Cardiac fibroblast (primary cell): ENCODE results near the gene RETREG1.

Experiments used
- DNase-seq, 2 donors: peaks; one replicate each; pipeline versions ENCODE4 v3.0.0 to v3.0.0-alpha.2; 2010; ENCODE audit warnings: low read depth in 2 of 2
- H3K4me3 ChIP-seq, 2 donors: replicated peaks in 1 of 2; 1 replicate in 1 of 2; 2 replicates in 1 of 2; pipeline ENCODE4 v1.5.1; 2011; ENCODE audit warnings: low read depth in 2 of 2, low read length in 2 of 2, mild to moderate bottlenecking in 2 of 2, moderate library complexity in 1 of 2
- CTCF ChIP-seq: IDR thresholded peaks from one replicate; pipeline ENCODE4 v1.5.1; 2011; ENCODE audit warnings: low read depth, mild to moderate bottlenecking, low read length, inconsistent platforms

Gene RETREG1

GRCh38 chr5:16505904-16506303 is 110.9 kb downstream of the RETREG1 start:
- DNase-seq, result no peak
- no peak overlapping the region for H3K4me3 ChIP-seq
- TF ChIP-seq CTCF, result no peak

GRCh38 chr5:16505140-16505891 is 111.5 kb downstream of the RETREG1 start:
- DNase-seq, result no peak
- H3K4me3 ChIP-seq, result no peak overlapping the region
- no peak for TF ChIP-seq CTCF

- no peak for TF ChIP-seq CTCF
- DNase-seq, result no peak
- no peak overlapping the region for H3K4me3 ChIP-seq
Measured at GRCh38 chr5:16504571-16504970, 112.2 kb downstream of the RETREG1 start.

- no peak for TF ChIP-seq CTCF
- H3K4me3 ChIP-seq, result no peak overlapping the region
- DNase-seq, result peak in 1 of 2 donors; percentile 34
Measured at GRCh38 chr5:16502866-16503265, 113.9 kb downstream of the RETREG1 start.

- no peak for TF ChIP-seq CTCF
- DNase-seq, result no peak
- no peak overlapping the region for H3K4me3 ChIP-seq
Measured at GRCh38 chr5:16500024-16500423, 116.8 kb downstream of the RETREG1 start.

GRCh38 chr5:16497546-16497945 is 119.3 kb downstream of the RETREG1 start:
- TF ChIP-seq CTCF, result no peak
- no peak overlapping the region for H3K4me3 ChIP-seq
- no peak for DNase-seq

- TF ChIP-seq CTCF, result no peak
- DNase-seq, result peak in 1 of 2 donors; percentile 27
- no peak overlapping the region for H3K4me3 ChIP-seq
Measured at GRCh38 chr5:16493261-16493660, 123.5 kb downstream of the RETREG1 start.
